ENCODE measurements around the gene C1QL1. TPM values are rescaled to one million over a fixed set of nuclear protein-coding genes. Genes with fewer than 3 reads are reported as not detected.

Gene C1QL1
- total RNA-seq, 1 experiment from 2014 or later, result 8.6 TPM

- no peaks in the 10 kb centered on the region for H3K4me1 ChIP-seq (ENCODE audit: insufficient read depth, low read length, poor library complexity, severe bottlenecking)
- no peak for TF ChIP-seq EZH2 (IDR thresholded peaks at IDR 0.05; ENCODE audit: borderline replicate concordance, low read depth, low read length, poor library complexity, severe bottlenecking)
- no peak for TF ChIP-seq CTCF (conservative IDR thresholded peaks at IDR 0.05; ENCODE audit: low read depth, low read length)
- no peak overlapping the region for H3K27ac ChIP-seq (ENCODE audit: low read depth, low read length, poor library complexity, severe bottlenecking)
- H3K27me3 ChIP-seq (replicated peaks; ENCODE audit: insufficient read depth, low read depth, low read length, poor library complexity), result no peaks in the 10 kb centered on the region
- CTCF ChIA-PET, result no interaction called here
- POLR2A ChIA-PET (ENCODE audit: low non-redundant PET), result no interaction called here
- no peaks in the 10 kb centered on the region for H3K36me3 ChIP-seq (ENCODE audit: insufficient read depth, low read length, poor library complexity, severe bottlenecking)
- H3K9me3 ChIP-seq (ENCODE audit: low read depth, low read length, poor library complexity, severe bottlenecking), result no peaks in the 10 kb centered on the region
- DNase-seq (ENCODE audit: low spot score), result no peak
- H3K4me3 ChIP-seq (ENCODE audit: low read depth, low read length, poor library complexity, severe bottlenecking), result no peak overlapping the region
- no TSS peak for BruUV-seq (replicated peaks)
- intact Hi-C loops (cut with micrococcal nuclease; ENCODE audit: unreplicated experiment), result no loop called here
These were observed 9.0 kb upstream of the C1QL1 start for GRCh38 chr17:44977065-44977464.

- H3K36me3 ChIP-seq (ENCODE audit: insufficient read depth, low read length, poor library complexity, severe bottlenecking), result no peaks in the 10 kb centered on the region
- H3K4me3 ChIP-seq (ENCODE audit: low read depth, low read length, poor library complexity, severe bottlenecking), result no peak overlapping the region
- no peak overlapping the region for H3K27ac ChIP-seq (ENCODE audit: low read depth, low read length, poor library complexity, severe bottlenecking)
- TF ChIP-seq EZH2 (IDR thresholded peaks at IDR 0.05; ENCODE audit: borderline replicate concordance, low read depth, low read length, poor library complexity, severe bottlenecking) (no peak), CTCF (conservative IDR thresholded peaks at IDR 0.05; ENCODE audit: low read depth, low read length) (no peak)
- ChIA-PET POLR2A (ENCODE audit: low non-redundant PET) (no interaction called here), CTCF (no interaction called here)
- no peaks in the 10 kb centered on the region for H3K27me3 ChIP-seq (replicated peaks; ENCODE audit: insufficient read depth, low read depth, low read length, poor library complexity)
- no TSS peak for BruUV-seq (replicated peaks)
- intact Hi-C loops (cut with micrococcal nuclease; ENCODE audit: unreplicated experiment), result no loop called here
- no peaks in the 10 kb centered on the region for H3K9me3 ChIP-seq (ENCODE audit: low read depth, low read length, poor library complexity, severe bottlenecking)
- no peak for DNase-seq (ENCODE audit: low spot score)
- no peaks in the 10 kb centered on the region for H3K4me1 ChIP-seq (ENCODE audit: insufficient read depth, low read length, poor library complexity, severe bottlenecking)
These were observed 8.1 kb upstream of the C1QL1 start for GRCh38 chr17:44976206-44976605.

- no peaks in the 10 kb centered on the region for H3K36me3 ChIP-seq (ENCODE audit: insufficient read depth, low read length, poor library complexity, severe bottlenecking)
- no peaks in the 10 kb centered on the region for H3K4me1 ChIP-seq (ENCODE audit: insufficient read depth, low read length, poor library complexity, severe bottlenecking)
- BruUV-seq (replicated peaks), result no TSS peak
- H3K4me3 ChIP-seq (ENCODE audit: low read depth, low read length, poor library complexity, severe bottlenecking), result no peak overlapping the region
- ChIA-PET POLR2A (ENCODE audit: low non-redundant PET) (no interaction called here), CTCF (no interaction called here)
- no peaks in the 10 kb centered on the region for H3K27me3 ChIP-seq (replicated peaks; ENCODE audit: insufficient read depth, low read depth, low read length, poor library complexity)
- intact Hi-C loops (cut with micrococcal nuclease; ENCODE audit: unreplicated experiment), result no loop called here
- H3K9me3 ChIP-seq (ENCODE audit: low read depth, low read length, poor library complexity, severe bottlenecking), result no peaks in the 10 kb centered on the region
- TF ChIP-seq EZH2 (IDR thresholded peaks at IDR 0.05; ENCODE audit: borderline replicate concordance, low read depth, low read length, poor library complexity, severe bottlenecking) (no peak), CTCF (conservative IDR thresholded peaks at IDR 0.05; ENCODE audit: low read depth, low read length) (no peak)
- H3K27ac ChIP-seq (ENCODE audit: low read depth, low read length, poor library complexity, severe bottlenecking), result no peak overlapping the region
- DNase-seq (ENCODE audit: low spot score), result no peak
These were observed 4.8 kb upstream of the C1QL1 start for GRCh38 chr17:44972953-44973352.

All from A673 (cell line).